Loucy (cell line): ENCODE data around the gene LTBP4.

Source experiments
- H2AFZ ChIP-seq: fragments of 200-600 bp; sonication (generic); 2 replicates; pipeline ENCODE4 v1.6.0; 2016; ENCODE audit warnings: antibody characterized with exemption, mild to moderate bottlenecking, low read length, moderate library complexity
- H3F3A ChIP-seq: fragments of 200-600 bp; 2 replicates; pipeline ENCODE4 v1.6.0; 2016; ENCODE audit warnings: antibody characterized with exemption, low read depth, mild to moderate bottlenecking
- H3K27me3 ChIP-seq: fragments of 200-600 bp; sonication (generic); 2 replicates; pipeline ENCODE4 v1.6.1; 2014; ENCODE audit warnings: low read length, mild to moderate bottlenecking; ENCODE audit not compliant: insufficient read depth, poor library complexity, severe bottlenecking
- H3K36me3 ChIP-seq: fragments of 200-600 bp; sonication (generic); 2 replicates; pipeline ENCODE4 v1.6.1; 2016; ENCODE audit warnings: low read length; ENCODE audit not compliant: insufficient read depth
- H3K4me1 ChIP-seq: fragments of 200-600 bp; sonication (generic); 2 replicates; pipeline ENCODE4 v1.5.1; 2014; ENCODE audit warnings: low read length, mild to moderate bottlenecking; ENCODE audit not compliant: insufficient read depth, poor library complexity, severe bottlenecking
- H3K4me2 ChIP-seq: fragments of 200-600 bp; sonication (generic); 2 replicates; pipeline ENCODE4 v1.6.0; 2014; ENCODE audit warnings: antibody characterized with exemption, low read length, low read depth, mild to moderate bottlenecking; ENCODE audit not compliant: poor library complexity, severe bottlenecking
- H3K4me3 ChIP-seq: fragments of 200-600 bp; sonication (generic); 2 replicates; pipeline ENCODE4 v1.5.1; 2014; ENCODE audit warnings: low read length, mild to moderate bottlenecking, mixed read lengths; ENCODE audit not compliant: poor library complexity, severe bottlenecking
- H3K79me2 ChIP-seq: fragments of 200-600 bp; sonication (generic); 2 replicates; pipeline ENCODE4 v1.6.1; 2014; ENCODE audit warnings: low read length; ENCODE audit not compliant: insufficient read depth
- H3K9ac ChIP-seq: fragments of 200-600 bp; sonication (generic); 2 replicates; pipeline ENCODE4 v1.6.0; 2014; ENCODE audit warnings: mild to moderate bottlenecking, low read depth, low read length, moderate library complexity; ENCODE audit not compliant: poor library complexity, severe bottlenecking
- H3K9me2 ChIP-seq: fragments of 200-600 bp; sonication (generic); replicated peaks from 2 replicates; pipeline ENCODE4 v1.6.1; 2016; ENCODE audit warnings: low read depth, low read length, mixed read lengths
- H3K9me3 ChIP-seq: fragments of 200-600 bp; sonication (generic); 2 replicates; pipeline ENCODE4 v1.6.1; 2014; ENCODE audit warnings: mild to moderate bottlenecking, antibody characterized with exemption, low read length, low read depth; ENCODE audit not compliant: insufficient read depth
- H4K20me1 ChIP-seq: fragments of 200-600 bp; sonication (generic); 2 replicates; pipeline ENCODE4 v1.6.0; 2014; ENCODE audit warnings: antibody characterized with exemption, low read length, mild to moderate bottlenecking; ENCODE audit not compliant: insufficient read depth, poor library complexity, severe bottlenecking
- CTCF ChIP-seq: fragments of 200-600 bp; sonication (generic); conservative IDR thresholded peaks from 2 replicates; pipeline ENCODE4 v1.5.1; 2014; ENCODE audit warnings: mild to moderate bottlenecking, antibody characterized with exemption, low read length
- EZH2phosphoT487 ChIP-seq: fragments of 200-600 bp; IDR thresholded peaks from 2 replicates; pipeline ENCODE4 v1.6.1; 2018; ENCODE audit warnings: antibody characterized with exemption, mild to moderate bottlenecking, moderate library complexity, borderline replicate concordance

Gene LTBP4

DNA sequence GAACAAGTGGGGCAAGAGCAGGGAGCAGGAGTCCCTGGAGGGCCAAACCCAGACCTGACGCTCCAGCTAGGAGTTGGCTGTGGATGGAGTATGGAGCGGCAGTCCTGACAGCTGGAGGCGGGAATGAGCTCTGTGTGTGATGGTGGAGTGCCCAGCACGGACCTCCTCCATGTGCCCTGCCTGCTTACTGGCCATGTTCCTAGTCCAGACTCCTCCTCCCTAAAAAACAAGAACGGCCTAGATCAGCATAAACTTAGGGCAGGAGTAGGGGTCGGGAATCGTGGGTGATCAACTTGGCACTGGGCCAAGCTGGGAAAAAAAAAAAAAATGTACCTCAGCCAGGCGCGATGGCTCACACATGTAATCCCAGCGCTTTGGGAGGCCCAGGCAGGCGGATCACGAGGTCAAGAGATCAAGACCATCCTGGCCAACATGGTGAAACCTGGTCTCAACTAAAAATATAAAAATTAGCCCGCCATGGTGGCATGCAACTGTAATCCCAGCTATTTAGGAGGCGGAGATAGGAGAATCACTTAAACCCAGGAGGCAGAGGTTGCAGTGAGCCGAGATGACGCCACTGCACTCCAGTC, 29.5 kb downstream of the LTBP4 start:
- TF ChIP-seq CTCF, result no peak
- no peak for TF ChIP-seq EZH2phosphoT487
- H3K27me3 ChIP-seq, result no peaks in the 10 kb centered on the region
- H3K4me2 ChIP-seq, result no peak overlapping the region

GRCh38 chr19:40632311-40633036, 31.3 kb downstream of the LTBP4 start:
- Histone ChIP-seq H3K4me2 (no peak overlapping the region), H3K9ac (no peak overlapping the region), H3K4me3 (no peak overlapping the region), H2AFZ (no peak overlapping the region), H3K9me3 (no peaks in the 10 kb centered on the region), H3K36me3 (no peaks in the 10 kb centered on the region), H3F3A (no peaks in the 10 kb centered on the region), H3K4me1 (no peaks in the 10 kb centered on the region), H3K9me2 (no peaks in the 10 kb centered on the region), H4K20me1 (no peaks in the 10 kb centered on the region), H3K79me2 (no peaks in the 10 kb centered on the region), H3K27me3 (no peaks in the 10 kb centered on the region)
- TF ChIP-seq CTCF (no peak), EZH2phosphoT487 (no peak)

More for the DNA sequence above, 29.5 kb downstream of the LTBP4 start:
- Histone ChIP-seq H3K9me2 (no peaks in the 10 kb centered on the region), H3K4me3 (no peak overlapping the region), H3K36me3 (no peaks in the 10 kb centered on the region; the same call in 1 of the 2 replicates), H2AFZ (no peak overlapping the region), H3K4me1 (no peaks in the 10 kb centered on the region), H3F3A (no peaks in the 10 kb centered on the region), H3K79me2 (no peaks in the 10 kb centered on the region), H3K9ac (no peak overlapping the region), H4K20me1 (no peaks in the 10 kb centered on the region), H3K9me3 (no peaks in the 10 kb centered on the region)

- no peaks in the 10 kb centered on the region for H4K20me1 ChIP-seq
- no peaks in the 10 kb centered on the region for H3K27me3 ChIP-seq
- H3K9me3 ChIP-seq, result no peaks in the 10 kb centered on the region
- no peak for TF ChIP-seq CTCF
- no peak for TF ChIP-seq EZH2phosphoT487
- H3F3A ChIP-seq, result no peaks in the 10 kb centered on the region
- no peak overlapping the region for H3K9ac ChIP-seq
- H3K4me3 ChIP-seq, result no peak overlapping the region
- H3K9me2 ChIP-seq, result no peaks in the 10 kb centered on the region
- no peaks in the 10 kb centered on the region for H3K4me1 ChIP-seq
- H2AFZ ChIP-seq, result no peak overlapping the region
- H3K36me3 ChIP-seq, result no peaks in the 10 kb centered on the region
- H3K4me2 ChIP-seq, result no peak overlapping the region
- no peaks in the 10 kb centered on the region for H3K79me2 ChIP-seq
These were observed 32.0 kb downstream of the LTBP4 start for GRCh38 chr19:40633207-40633606.
